Activated CD4-positive, alpha-beta T cell treated with anti-CD3 and anti-CD28 coated beads, Interleukin-10, Interleukin-2, amounts not matched to agents 100 ng/mL and 50 ng/mL, durations not matched to agents 16 hours and 8 hours (primary cell): Measurements from ENCODE around the gene USO1.
"Not testable (repeated sequence)": the region's sequence is repeated elsewhere in the genome, so short reads cannot be mapped to it uniquely, and the experiment has no call there.

Source experiments
- DNase-seq: peaks from one replicate; pipeline ENCODE4 v3.0.0-alpha.2; 2020

USO1 gene

GRCh38 chr4:75714011-75714410 lies 10.4 kb upstream of the USO1 start:
- DNase-seq: no peak

DNA sequence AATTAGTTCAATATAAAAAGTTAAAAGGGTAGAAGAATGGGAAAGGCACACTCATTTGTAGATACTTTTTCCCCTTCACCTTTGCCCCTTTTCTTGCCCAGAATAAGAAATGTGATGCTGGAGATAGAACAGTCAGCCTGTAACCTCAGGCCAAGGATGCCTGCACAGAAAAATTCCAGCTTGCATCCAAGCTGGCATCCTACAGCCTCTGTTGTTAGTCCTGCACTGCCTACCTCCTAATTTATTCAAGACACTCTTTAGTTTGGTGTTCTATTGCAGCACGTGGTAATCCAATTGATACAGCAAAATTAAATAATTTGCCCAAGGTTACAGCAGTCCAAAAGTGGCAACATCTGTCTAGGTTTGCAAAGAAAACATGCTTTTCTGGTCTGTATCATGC lies 9.7 kb upstream of the USO1 start:
- no peak for DNase-seq

DNA sequence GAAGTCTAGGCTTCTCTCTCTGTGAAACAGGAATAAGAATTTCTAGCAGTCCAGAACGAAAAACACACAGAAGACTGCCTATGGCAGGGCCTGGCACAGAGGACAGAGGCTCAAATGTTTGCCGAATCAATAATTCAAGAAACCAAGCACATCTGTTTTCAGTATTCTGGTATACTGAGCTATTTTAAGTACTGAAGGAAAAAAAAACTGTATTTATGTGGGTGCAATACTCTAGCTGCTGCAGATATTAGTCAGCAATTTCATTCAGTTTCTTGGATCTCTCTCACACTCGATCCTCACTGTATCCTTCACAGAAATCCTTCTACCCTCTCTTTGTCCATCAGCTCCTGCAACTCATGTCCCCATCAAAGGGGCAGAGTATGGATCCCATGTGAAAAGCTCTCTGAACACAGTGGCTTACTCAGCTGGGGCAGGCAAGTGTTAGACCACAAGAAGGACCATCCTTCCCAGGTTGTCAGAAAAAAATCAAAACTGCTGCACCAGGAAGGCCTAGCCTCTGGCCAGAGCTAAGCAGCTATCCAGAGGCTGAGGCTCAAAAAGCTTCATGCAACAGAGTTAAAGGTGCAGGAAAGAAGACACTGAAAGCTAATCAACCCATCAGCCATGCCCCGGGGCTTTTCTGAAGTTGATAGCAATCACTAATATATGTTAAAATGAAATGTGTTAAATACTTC lies 9.1 kb upstream of the USO1 start:
- no peak for DNase-seq

GRCh38 chr4:75716054-75716453 lies 8.3 kb upstream of the USO1 start:
- DNase-seq: not testable (repeated sequence)

DNA sequence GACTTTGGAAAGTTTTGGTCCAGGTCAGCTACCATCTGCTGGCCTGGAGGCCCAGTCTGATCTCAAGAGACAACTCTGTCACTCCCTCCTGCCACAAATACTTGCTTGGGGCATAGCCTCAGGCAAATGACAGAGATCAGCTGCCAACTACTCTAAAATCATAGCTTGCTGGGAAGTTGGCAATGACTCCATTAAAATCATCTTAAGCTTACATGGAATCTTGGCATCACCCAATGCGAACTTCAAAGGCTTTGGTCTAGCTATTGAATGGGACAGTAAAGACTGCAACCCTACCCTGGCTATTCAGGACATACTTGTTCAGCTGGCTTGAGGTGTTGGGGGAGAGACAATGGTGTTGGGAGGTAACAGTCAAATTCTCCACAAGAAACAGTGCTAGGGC lies 7.0 kb upstream of the USO1 start:
- no peak for DNase-seq

DNA sequence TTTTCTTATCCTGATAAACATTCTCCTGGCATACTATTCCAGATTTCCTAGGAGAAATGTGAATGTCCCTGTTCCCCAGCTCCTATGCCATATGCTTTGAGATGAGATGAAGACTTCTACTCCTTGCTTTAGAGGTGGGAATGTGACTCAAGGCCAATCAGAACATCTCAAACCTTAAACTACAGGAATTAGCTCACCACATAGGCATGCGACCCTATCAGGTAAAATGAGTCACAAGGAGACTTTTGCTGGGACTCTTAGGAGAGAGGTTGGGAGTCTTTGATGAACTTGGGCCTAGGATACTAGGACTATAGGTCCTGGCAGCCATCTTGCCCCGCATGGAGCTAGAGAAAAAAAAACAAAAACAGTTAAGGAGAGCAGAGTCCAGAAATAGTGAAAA lies 5.8 kb upstream of the USO1 start:
- DNase-seq: no peak

DNA sequence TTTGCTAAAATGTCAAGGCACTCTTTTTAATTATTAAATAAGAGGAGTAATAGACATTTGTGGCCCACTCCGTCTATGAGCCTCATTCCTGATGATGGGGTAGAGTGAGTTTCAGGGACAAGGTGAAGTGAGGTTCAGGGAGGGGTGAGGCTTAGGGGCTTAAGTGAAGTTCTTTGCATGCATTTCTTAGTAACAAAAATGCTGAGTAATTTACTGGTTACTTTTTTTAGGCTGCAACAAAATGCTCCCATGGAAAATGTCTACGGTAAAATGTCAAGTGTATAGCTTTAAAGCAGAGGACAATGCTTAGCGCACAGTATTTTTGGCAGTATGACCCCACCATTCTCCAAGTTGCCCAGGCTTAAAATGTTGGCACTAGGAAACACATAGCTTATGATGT lies 2.0 kb upstream of the USO1 start:
- DNase-seq: no peak

DNA sequence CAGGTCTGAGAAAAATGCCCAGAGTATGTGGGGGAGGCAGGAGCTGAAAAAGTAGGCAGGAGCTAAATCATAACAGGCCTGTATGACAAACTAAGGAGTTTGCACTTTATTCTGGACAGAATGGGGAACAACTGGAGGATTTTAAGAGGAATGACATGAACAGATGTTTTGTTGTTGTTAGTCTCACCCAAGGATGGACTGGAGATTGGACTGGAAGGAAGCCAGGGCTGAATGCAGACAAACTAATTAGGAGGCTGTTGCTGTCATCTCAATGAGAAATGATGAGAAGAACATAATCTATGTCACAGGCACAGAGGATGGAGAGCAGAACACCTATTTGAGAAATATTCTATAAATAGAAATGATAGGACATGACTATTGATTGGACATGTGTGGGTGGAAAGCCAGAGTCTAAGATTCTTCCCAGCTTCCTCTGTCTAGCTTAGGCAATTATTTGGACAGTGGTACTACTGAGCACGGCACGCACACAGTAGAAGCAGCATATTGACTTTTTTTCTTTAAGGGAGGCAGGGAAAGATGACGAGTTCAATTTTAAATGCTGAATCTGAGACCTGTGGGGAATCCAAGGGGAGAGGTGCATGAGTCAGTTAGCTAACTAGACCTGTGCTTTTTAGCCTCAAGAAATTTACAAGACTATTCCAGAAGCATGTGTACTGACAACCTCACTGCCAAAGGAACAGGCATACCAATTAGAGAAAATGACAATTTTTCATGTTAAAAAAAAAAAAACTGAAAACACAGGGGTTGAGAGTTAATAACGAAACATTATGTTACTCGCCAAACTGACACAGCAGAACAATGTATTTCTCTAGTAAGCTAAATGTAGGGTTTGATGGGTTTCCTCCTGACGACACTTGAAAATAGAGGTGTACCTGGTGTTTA lies 963 bp upstream of the USO1 start:
- no peak for DNase-seq

- peak; percentile 67 for DNase-seq
These were observed 719 bp downstream of the USO1 start for GRCh38 chr4:75724867-75725724.

DNA sequence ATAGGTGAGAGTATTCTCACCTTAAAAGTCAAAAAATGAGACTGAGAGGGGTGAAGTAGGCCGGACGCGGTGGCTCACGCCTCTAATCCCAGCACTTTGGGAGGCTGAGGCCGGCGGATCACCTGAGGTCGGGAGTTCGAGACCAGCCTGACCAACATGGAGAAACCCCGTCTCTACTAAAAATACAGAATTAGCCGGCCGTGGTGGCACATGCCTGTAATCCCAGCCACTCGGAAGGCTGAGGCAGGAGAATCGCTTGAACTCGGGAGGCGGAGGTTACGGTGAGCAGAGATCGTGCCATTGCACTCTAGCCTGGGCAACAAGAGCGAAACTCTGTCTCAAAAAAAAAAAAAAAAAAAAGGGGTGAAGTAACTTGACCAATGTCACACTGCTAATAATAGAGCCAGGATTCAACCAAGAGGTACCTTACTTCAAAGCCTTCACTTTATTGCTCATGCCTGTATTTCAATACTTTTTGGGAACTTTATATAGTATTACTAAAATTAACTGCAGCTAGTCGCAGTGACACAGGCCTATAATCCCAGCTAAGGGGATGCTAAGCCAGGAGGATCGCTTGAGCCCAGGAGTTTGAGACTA lies 1.7 kb downstream of the USO1 start:
- DNase-seq: not testable (repeated sequence)

DNA sequence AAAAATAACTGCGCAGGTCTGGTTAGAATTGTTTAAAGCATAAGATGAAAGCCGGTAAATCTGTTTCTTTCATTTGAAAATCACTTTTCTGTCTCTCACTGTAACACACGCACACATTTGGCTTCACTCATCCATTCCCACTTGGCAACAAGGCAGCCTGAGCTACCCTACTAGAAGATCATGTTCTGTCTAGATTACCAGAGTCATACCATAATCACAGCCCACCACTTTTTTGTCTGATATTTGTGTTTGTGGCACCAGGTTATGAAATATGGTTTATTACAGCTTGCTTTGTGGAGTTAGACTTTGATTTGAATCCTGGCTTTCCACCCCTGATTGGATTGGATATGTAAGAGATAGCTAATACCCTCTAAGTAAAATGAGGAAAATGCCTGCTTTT lies 2.2 kb downstream of the USO1 start:
- DNase-seq: peak; percentile 7

DNA sequence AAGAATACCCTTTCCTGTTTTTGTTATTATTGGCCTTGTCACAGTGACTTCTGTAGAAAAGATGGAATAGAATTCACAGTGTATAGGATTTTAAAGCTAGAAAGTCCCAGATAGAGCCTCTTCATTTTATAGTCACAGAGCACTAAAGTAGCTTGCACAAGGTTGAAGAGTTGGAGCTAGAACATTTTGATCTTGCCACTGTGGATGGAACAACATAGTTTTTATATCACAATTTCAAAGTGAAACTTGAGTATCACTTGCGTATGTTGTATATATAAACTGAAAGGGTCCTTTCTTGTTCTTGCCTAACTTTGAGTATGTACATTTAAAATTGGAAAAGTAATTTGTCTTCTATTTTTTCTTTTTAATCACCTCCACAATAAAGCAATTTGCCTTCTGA lies 2.7 kb downstream of the USO1 start:
- no peak for DNase-seq

DNA sequence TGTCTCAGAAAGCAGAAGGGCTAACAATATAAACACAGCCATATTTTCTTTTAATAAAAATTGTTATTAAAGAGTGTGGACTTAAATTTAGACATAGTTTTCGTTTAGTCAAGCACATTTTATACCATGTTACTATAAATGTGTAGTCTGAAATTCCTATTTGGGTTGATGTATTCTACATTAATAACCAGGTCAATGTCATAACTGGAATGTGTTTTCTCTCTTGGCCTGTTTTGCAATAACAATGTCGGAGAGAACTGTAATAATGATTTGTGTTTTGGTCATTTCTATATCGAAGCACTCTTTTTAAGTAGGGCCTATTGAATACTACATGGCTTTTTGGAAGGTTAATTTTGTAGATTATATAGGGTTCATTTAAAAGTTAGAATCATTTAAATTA lies 5.5 kb downstream of the USO1 start:
- no peak for DNase-seq

DNA sequence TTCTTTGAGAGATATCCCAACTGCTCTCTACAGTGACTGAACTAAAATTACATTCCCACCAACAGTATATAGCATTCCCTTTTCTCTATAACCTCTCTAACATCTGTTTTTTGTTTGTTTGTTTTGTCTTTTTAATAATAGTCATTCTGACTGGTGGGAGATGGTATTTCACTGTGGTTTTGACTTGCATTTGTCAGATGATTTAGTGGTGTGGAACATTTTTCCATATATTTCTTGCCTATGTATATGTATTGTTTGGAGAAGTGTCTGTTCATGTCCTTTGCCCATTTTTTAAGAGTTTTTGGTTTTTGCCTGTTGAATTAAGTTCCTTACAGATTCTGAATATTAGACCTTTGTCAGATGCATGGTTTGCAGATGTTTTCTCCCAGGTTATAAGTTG lies 9.0 kb downstream of the USO1 start:
- DNase-seq: no peak

DNA sequence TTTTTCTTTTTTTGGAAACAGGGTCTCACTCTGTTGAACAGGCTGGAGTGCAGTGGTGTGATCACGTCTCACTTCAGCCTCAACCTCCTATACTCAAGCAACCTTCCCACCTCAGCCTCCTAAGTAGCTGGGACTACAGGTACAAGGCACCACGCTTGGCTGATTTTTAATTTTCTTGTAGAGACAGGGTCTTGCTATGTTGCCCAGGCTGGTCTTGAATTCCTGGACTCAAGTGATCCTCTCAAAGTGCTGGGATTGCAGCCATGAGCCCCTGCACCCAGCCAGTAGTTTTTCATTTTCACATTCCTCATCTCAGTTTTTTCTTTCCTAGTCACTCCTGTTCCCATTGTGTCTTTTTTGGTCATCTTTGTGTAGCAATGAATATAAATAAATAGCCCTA lies 11.1 kb downstream of the USO1 start:
- no peak for DNase-seq

DNA sequence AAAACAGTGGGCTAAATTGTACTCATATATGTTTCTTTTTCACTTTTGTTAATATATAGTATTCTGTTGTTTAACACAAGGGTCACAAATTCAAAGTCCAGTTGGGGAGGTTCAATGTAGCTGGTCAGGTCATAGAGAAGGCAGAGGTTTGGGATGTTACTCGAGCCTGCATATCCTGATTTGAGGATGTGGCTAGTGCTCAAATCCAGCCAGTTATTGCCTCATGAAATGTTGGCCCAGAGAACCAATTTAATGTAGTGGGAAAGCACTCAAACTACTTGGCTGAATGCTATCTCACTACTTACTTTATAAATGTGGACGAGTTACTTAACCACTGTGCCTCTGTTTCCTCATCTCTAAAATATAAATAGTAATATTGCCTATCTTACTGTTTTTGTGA lies 12.5 kb downstream of the USO1 start:
- no peak for DNase-seq

GRCh38 chr4:75737398-75737797 lies 13.0 kb downstream of the USO1 start:
- no peak for DNase-seq

DNA sequence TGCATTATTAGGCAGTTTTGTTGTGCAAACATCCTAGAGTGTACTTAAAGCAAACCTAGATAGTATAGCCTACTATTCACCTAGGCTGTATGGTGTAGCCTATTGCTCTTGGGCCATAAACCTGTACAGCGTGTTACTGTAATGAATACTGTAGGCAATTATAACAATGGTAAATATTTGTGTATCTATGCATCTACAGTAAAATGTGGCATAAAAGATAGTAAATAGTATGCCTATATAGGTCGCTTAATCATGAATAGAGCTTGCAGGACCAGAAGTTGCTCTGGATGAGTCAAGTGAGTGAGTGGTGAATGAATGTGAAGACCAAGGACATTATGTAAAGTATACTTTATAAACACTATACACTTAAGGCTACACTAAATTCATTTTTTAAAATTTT lies 16.6 kb downstream of the USO1 start:
- no peak for DNase-seq

DNA sequence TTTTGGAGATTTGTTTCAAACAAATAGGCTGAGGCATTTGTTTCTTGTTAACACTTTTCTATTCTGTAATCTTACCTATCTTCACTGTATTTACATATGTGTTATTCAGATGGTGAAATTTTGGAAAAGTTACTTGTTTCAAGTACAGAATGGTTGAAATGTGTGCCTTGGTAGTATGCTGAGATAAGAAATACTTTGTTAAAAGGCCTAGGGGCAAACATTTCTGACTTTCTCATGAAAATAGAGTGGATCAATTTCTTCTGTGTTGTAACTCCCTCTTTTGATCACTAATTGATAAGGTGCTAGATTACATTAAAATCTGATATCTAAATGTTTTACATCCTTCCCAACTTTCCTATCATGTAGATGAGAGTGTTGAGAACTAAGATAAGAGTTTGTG lies 18.1 kb downstream of the USO1 start:
- DNase-seq: no peak

- no peak for DNase-seq
These were observed 20.8 kb downstream of the USO1 start for GRCh38 chr4:75745161-75745560.

- no peak for DNase-seq
These were observed 21.4 kb downstream of the USO1 start for GRCh38 chr4:75745721-75746199.

DNA sequence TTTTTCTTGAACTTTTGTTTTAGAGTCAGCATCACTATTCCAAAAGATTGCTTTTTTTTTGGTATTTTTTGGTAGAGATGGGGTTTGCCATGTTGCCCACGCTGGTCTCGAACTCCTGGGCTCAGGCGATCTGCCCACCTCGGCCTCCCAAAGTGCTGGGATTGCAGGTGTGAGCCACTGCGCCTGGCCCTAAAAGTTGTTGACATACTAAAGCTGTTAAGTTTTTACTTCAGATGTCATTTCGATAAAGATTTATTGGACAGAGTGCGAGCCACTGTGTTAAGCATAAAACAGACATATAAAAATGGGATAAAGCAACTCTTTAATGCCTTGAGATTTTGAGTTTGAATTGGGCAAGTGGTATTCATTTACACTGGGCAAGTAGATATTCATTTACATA lies 28.3 kb downstream of the USO1 start:
- no peak for DNase-seq

DNA sequence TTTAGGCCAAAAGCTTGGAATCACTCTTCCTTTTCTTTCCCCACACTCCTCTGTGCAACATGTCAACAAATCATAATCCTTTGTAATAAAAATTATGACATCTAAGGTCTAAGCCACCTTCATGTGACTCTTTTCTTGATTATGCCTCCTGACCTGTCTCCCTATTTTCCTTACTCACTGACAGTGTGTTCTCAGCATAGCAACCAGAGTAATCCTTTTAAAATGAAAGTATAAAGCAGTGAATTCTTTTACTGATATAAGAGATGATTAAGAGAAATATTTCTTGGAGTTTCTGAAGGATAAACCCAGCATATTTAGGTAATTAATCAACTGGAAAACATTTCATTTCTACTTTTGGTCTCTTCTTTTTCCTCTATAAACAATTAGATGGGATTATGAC lies 44.7 kb downstream of the USO1 start:
- DNase-seq: no peak
